NT2/D1 (cell line): ENCODE results near the gene REEP6.

ENCODE experiments used
- DNase-seq: peaks from one replicate; pipeline ENCODE4 v3.0.0-alpha.2; 2011; ENCODE audit warnings: low read depth, low spot score
- H3K27me3 ChIP-seq: 2 replicates; pipeline ENCODE4 v1.6.0; 2011; ENCODE audit warnings: mild to moderate bottlenecking; ENCODE audit not compliant: insufficient read length, insufficient read depth
- H3K36me3 ChIP-seq: 2 replicates; pipeline ENCODE4 v1.6.1; 2011; ENCODE audit warnings: mild to moderate bottlenecking, low read length, mixed read lengths; ENCODE audit not compliant: insufficient read depth, insufficient read length
- H3K4me1 ChIP-seq: 2 replicates; pipeline ENCODE4 v1.5.1; 2011; ENCODE audit not compliant: insufficient read depth, insufficient read length
- H3K4me3 ChIP-seq: 2 replicates; pipeline ENCODE4 v1.5.1; 2011; ENCODE audit warnings: low read depth; ENCODE audit not compliant: insufficient read length
- H3K9ac ChIP-seq: 2 replicates; pipeline ENCODE4 v1.6.0; 2011; ENCODE audit warnings: low read depth; ENCODE audit not compliant: insufficient read length
- H3K9me3 ChIP-seq: 2 replicates; pipeline ENCODE4 v1.5.1; 2011; ENCODE audit warnings: mild to moderate bottlenecking, low read length; ENCODE audit not compliant: insufficient read depth
- SUZ12 ChIP-seq: IDR thresholded peaks from 2 replicates; pipeline ENCODE4 v1.6.1; 2011; ENCODE audit not compliant: insufficient read length, insufficient read depth; ENCODE audit errors: extremely low read depth
- YY1 ChIP-seq: IDR thresholded peaks from 2 replicates; pipeline ENCODE4 v1.6.1; 2011; ENCODE audit not compliant: insufficient read length, insufficient read depth
- ZNF274 ChIP-seq: IDR thresholded peaks from 2 replicates; pipeline ENCODE4 v1.6.1; 2011; ENCODE audit warnings: mild to moderate bottlenecking, low read depth, low read length

The REEP6 gene

GRCh38 chr19:1483131-1483978, 7.6 kb upstream of the REEP6 start:
- Histone ChIP-seq H3K9me3 (no peaks in the 10 kb centered on the region), H3K27me3 (no peaks in the 10 kb centered on the region), H3K9ac (peak overlapping the region; percentile 42), H3K4me3 (no peak overlapping the region), H3K36me3 (no peaks in the 10 kb centered on the region), H3K4me1 (peaks cover 8% of the 10 kb centered on the region)
- no peak for DNase-seq
- TF ChIP-seq SUZ12 (no peak), ZNF274 (no peak), YY1 (no peak)

- Histone ChIP-seq H3K4me1 (peaks cover 8% of the 10 kb centered on the region), H3K9ac (no peak overlapping the region), H3K36me3 (no peaks in the 10 kb centered on the region), H3K9me3 (no peaks in the 10 kb centered on the region), H3K27me3 (no peaks in the 10 kb centered on the region), H3K4me3 (no peak overlapping the region)
- no peak for DNase-seq
- TF ChIP-seq ZNF274, result no peak
- TF ChIP-seq SUZ12, result no peak
- no peak for TF ChIP-seq YY1
These were observed 7.0 kb upstream of the REEP6 start for GRCh38 chr19:1483979-1484428.

GRCh38 chr19:1486720-1487575, 4.0 kb upstream of the REEP6 start:
- Histone ChIP-seq H3K27me3 (peaks cover 10% of the 10 kb centered on the region), H3K9ac (peak overlapping the region; percentile 8), H3K36me3 (no peaks in the 10 kb centered on the region), H3K4me1 (peaks cover 16% of the 10 kb centered on the region), H3K9me3 (no peaks in the 10 kb centered on the region), H3K4me3 (no peak overlapping the region)
- TF ChIP-seq YY1 (no peak), SUZ12 (no peak)
- no peak for DNase-seq

GRCh38 chr19:1487576-1488281, 3.3 kb upstream of the REEP6 start:
- TF ChIP-seq ZNF274 (no peak), SUZ12 (no peak), YY1 (no peak)
- H3K9me3 ChIP-seq, result no peaks in the 10 kb centered on the region

DNA sequence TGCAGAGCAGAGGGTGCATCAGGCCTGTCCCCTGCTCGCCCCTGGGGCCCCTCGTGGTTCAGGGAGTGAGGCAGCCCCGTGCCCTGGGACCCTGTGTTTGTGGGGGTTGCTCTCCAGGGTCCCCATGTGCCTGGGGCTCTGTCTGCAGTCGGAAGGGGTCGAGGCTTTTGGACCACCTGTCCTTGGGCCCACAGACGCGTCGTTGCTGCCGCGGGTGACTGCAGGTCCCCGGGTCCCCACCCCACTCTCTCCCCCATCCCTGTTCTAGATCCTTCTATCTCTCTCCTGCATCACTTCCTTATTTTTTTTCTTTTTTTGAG, 2.7 kb upstream of the REEP6 start:
- H3K9me3 ChIP-seq, result no peaks in the 10 kb centered on the region
- TF ChIP-seq YY1 (no peak), ZNF274 (no peak), SUZ12 (no peak)
- H3K36me3 ChIP-seq, result no peaks in the 10 kb centered on the region
- H3K27me3 ChIP-seq, result peaks cover 11% of the 10 kb centered on the region
- peaks cover 16% of the 10 kb centered on the region for H3K4me1 ChIP-seq
- no peak overlapping the region for H3K4me3 ChIP-seq
- DNase-seq, result no peak
- H3K9ac ChIP-seq, result peak overlapping the region; percentile 36

More at GRCh38 chr19:1487576-1488281, 3.3 kb upstream of the REEP6 start:
- H3K4me3 ChIP-seq, result no peak overlapping the region
- H3K36me3 ChIP-seq, result no peaks in the 10 kb centered on the region
- peak overlapping the region; percentile 36 for H3K9ac ChIP-seq
- DNase-seq, result no peak
- H3K27me3 ChIP-seq, result peaks cover 11% of the 10 kb centered on the region
- H3K4me1 ChIP-seq, result peaks cover 14% of the 10 kb centered on the region

DNA sequence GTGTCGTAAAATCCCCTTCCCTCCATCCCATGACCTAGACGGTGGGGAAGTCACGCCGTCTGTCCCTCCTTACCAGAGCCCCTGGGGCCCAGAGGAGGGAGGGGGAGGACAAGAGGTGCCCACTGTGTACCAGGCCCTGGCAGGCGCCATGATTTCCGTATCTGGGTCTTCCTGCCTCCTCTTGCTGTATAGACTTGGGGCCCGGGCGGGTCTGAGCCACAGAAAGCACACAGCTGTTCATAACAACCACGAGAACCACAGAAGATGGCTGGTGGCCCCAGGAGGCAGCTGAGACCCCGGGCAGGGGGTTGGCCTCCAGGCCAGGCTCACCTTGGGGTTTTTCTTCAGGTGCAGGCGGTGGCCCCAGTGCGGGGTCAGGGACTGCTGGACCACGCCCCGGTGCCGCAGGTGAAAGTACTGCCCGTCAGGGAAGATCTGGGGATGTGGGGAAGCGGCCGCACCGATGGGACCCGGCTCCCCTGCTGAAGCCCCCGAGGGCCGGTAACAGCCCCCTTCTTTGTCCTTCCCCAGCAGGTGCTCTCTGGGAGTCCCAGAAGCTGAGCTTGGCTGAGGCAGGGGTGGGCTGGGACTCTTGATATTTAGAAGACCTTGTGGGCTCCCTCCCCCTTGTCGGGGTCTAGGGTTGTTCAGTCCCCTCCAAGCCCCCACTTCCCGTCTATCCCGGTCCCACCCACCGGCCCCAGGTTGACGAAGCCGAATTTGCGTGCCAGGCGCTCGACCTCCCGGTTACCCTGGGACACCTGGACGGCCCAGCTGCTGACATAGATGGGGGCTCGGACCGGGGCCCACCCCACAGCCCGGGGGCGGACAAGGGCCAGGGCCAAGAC, 1.3 kb upstream of the REEP6 start:
- H3K9ac ChIP-seq, result peak overlapping the region; percentile 63
- H3K9me3 ChIP-seq, result no peaks in the 10 kb centered on the region
- H3K4me3 ChIP-seq, result peak overlapping the region; percentile 61
- peaks cover 11% of the 10 kb centered on the region for H3K27me3 ChIP-seq
- TF ChIP-seq YY1 (no peak), SUZ12 (no peak), ZNF274 (no peak)
- no peaks in the 10 kb centered on the region for H3K36me3 ChIP-seq
- peaks cover 21% of the 10 kb centered on the region for H3K4me1 ChIP-seq
- no peak for DNase-seq
